T1000 (cell line): Measurements from ENCODE around the gene LAMA3.
A peak's percentile ranks its signal among the peaks of the same experiment; 100 is the strongest.

Experiments
- DNase-seq: peaks from one replicate; lab custom pipeline; 2025; ENCODE audit warnings: mixed read lengths; lab: John Stamatoyannopoulos, UW

The LAMA3 gene, protein sequence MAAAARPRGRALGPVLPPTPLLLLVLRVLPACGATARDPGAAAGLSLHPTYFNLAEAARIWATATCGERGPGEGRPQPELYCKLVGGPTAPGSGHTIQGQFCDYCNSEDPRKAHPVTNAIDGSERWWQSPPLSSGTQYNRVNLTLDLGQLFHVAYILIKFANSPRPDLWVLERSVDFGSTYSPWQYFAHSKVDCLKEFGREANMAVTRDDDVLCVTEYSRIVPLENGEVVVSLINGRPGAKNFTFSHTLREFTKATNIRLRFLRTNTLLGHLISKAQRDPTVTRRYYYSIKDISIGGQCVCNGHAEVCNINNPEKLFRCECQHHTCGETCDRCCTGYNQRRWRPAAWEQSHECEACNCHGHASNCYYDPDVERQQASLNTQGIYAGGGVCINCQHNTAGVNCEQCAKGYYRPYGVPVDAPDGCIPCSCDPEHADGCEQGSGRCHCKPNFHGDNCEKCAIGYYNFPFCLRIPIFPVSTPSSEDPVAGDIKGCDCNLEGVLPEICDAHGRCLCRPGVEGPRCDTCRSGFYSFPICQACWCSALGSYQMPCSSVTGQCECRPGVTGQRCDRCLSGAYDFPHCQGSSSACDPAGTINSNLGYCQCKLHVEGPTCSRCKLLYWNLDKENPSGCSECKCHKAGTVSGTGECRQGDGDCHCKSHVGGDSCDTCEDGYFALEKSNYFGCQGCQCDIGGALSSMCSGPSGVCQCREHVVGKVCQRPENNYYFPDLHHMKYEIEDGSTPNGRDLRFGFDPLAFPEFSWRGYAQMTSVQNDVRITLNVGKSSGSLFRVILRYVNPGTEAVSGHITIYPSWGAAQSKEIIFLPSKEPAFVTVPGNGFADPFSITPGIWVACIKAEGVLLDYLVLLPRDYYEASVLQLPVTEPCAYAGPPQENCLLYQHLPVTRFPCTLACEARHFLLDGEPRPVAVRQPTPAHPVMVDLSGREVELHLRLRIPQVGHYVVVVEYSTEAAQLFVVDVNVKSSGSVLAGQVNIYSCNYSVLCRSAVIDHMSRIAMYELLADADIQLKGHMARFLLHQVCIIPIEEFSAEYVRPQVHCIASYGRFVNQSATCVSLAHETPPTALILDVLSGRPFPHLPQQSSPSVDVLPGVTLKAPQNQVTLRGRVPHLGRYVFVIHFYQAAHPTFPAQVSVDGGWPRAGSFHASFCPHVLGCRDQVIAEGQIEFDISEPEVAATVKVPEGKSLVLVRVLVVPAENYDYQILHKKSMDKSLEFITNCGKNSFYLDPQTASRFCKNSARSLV (N-terminal part only)

DNA sequence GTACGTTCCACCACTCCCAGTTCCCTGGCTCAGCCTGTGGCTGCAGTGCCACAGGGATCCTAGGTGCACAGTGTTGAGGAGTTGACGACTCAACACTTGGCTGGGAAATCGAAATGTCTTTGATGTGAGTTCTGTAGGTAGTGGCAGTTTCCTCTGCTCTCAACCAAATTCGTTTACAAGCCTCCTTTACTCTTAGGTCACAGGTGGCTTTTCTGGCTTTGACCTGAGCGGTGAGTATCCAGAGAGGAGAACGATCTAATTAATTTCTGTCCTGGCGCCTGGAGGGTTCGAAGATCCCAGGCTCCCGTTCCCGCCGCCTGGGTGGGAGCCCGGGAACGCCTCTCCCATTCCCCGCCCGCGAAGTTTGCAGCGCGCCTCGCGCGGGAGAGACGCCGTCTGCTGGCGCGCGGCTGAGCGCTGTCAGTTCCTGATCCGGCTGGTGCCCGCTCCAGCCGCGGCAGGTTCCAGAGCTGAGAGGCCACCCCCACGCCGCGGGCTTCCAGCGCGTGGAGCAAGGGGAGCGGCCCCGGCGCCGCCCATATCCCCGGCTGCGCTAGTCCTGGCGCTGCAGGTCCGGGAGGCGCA lies at the start of gene LAMA3:
Gene LAMA3 (plus strand): TSS at position 423 of the 585 bp plus-strand sequence. CDS start 231 bp downstream, outside the sequence.
- peak; percentile 49 for DNase-seq

DNA sequence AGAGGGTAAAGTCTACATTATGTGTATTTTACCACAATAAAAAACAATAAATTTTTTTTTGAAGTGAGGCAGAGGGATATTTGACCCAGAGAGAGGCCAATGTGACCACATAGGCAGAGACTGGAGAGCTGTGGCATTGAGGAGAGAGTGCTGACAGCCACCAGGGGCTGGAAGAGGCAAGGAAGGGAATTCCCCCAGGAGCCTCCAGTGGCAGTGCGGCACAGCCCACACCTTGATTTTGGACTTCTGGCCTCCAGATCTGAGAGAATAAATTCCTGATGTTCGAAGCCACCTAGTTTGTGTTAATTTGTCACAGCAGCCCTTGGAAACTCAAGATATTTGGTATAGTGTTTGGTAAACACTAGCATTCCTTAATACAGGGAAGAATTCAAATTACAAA lies 49.2 kb upstream of the LAMA3 start:
- DNase-seq = no peak

DNA sequence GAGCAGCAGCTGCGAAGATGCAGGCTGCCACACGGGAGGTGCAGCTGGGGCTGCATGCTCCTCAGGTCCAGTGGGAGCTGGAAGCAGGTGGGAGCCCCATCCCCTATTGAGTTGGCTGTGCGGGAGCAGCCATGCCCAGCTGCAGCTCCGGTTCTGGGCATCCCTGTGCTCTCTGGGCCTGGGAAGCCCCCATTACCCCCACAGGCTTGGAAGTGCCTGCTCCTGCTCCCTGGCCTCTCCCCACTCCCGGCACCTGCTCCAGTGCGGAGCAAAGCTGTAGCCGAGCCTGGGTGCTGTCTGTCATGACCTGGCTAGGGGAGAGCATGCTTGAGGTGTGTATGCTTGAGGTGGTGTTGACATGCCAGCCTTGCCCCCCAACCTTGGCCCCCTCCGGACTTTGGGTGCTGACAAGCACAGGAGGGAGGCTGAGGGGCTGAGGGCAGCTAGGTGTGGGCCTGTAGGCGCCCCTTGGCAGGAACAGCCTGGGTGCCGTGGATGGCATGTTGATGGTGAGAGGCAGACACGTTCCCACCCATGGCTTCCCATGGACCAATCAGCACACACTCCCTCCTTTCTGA lies 48.0 kb upstream of the LAMA3 start:
- DNase-seq = no peak

DNA sequence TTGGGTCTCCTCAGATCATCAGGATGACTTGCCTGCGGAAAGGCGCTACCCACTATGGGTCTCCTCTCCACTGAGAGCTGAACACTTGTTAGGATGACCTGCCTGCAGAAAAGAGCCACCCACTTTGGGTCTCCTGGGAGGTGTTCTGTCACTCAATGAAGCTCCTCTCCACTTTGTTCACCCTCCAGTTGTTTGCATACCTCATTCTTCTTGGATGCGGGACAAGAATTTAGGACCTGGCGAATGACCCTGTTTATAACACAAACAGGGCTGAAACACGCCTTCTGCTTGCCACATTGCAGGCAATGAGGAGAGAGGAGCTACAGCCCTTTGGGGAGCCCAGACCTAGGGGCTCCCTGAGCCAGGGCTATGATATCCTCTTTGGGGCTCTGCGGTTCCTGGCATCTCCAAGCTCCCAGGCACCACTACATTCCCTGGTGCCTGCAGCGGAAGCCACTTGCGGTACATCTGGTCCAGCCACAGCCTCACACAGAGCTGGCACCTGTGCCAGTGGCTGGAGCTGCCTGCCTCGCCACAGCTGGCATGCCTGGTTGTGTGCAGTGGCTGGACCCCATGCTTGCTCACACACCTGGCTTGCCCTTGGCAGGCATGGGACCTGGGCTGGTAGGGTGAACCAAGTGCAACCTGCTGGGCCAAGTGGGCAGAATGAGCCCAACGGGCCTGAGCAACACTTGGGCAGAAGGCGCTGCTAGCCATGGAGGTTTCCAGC lies 47.2 kb upstream of the LAMA3 start:
- no peak for DNase-seq

DNA sequence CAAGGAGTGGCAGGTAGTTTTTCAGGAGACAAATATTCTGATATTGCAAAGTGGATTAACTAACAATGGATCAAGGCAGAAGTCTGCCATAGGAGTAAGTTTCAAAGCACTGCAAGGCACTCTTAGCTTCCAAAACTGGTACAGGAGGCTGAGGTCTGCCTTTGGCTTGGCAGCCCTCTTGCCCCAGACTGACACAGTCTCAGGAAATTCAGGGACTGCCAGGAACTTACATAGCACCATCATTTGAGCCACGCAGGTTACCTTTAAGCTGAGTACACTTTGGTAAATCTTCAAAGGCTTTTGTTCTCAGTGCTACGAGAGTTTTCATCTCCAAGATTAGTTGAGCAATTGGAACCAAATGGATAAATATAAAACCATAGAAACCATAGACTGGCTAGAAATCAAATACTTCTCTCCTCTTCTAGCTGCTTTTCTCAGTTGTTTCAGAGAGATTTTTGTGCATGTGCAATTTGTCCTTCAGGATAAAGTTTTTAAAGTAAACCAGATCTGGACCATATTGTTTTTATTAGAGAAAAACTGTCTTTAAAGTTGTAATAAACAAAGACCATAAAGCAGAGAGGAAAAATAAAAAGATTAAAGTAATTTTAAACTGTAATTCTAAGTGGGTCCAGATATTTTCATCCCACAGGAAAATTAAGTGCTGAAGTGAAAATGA lies 45.3 kb upstream of the LAMA3 start:
- DNase-seq = no peak

DNA sequence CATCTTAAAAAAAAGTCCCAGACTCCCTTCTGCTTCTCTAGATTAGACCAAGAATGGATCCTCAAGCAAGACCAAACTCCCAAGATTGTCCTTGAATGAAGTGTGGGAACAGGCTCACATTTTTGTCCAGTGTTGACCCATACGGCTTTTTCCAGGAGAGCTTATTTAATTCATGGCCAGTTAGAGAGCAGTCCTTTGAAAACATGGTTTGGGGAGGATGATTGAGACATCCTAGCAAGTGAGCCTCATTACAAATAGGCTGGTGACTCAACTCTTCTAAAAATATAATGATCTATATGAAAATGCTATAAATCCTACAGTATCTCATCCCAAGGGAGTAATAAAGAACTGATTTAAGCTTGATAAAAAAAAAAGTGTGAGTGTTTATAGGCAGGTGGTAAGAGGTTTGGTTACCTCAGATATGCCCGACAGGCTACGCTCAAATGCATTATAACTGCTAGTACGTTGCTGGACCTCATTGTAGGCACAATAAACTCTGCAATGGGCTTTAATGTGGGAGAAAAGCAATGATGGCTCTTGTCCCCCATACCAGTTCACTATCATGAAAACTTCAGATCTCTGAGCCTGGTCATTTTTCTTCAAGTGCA lies 43.6 kb upstream of the LAMA3 start:
- no peak for DNase-seq

DNA sequence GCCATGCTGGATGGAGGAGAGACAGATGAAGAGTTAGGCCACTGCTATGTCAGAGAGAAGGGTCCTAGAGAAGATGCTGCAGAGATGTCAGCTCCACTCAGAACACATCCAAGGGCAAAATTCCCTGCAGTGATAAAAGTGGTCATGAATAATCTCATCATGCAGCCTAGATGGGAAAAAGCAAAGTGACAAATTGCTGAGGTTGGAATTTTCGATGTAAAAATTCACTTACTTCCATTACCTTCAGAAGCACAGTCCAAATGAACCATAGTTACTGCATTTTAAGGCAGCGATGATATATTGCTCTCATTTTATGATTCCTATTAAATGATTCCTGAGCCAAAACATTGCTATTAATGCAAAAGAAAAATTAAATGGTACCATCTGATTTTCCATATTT lies 43.0 kb upstream of the LAMA3 start:
- no peak for DNase-seq

DNA sequence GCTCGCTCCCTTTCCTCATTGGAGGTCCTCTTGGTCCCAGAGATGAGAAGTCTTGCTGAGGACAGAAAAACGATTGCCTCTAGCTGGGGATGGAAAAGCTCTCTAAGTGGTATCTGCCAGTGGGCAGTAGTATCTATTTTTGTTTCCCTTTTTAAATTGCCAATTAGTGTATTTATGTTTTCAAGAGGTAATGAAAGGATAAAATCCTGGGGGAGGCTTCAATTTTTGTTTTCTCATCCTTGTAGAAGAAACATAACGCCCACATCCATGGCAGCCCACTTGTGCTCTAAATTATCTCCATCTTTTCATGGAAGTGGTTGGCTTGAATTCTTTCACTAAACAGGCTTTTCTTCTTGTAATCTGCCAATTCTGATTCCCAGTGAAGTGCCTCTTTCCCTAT lies 40.8 kb upstream of the LAMA3 start:
- DNase-seq = no peak

DNA sequence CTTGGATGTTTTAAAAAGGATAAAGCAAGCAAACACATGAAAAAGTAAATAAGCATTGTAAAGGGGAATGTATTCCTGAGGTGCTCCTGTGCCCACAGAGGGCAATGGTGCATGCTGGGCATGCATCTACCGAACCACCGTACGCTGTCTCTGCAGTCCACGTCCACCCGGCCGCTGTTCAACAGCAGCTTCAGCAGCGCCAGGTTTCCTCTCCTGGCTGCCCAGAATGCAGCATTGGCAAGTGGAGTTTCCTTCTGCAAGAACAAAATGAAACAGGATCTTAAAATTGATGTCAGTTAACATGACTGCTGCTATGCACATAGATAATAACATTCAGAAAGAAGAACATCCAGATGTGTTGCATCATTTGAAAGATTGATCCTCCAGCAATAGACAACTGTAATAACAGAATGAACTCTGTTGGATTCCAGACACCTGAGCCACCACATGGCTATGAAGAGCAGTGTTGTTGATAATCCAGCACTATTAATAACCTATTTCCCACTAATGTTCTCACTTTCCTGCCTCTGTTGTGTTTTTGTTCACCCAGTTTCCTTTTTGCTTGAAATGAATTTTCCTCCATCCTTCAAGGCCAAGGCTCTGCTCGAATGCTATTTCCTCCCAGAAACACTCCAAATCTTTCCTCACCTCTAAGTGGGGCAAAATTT lies 40.2 kb upstream of the LAMA3 start:
- no peak for DNase-seq

DNA sequence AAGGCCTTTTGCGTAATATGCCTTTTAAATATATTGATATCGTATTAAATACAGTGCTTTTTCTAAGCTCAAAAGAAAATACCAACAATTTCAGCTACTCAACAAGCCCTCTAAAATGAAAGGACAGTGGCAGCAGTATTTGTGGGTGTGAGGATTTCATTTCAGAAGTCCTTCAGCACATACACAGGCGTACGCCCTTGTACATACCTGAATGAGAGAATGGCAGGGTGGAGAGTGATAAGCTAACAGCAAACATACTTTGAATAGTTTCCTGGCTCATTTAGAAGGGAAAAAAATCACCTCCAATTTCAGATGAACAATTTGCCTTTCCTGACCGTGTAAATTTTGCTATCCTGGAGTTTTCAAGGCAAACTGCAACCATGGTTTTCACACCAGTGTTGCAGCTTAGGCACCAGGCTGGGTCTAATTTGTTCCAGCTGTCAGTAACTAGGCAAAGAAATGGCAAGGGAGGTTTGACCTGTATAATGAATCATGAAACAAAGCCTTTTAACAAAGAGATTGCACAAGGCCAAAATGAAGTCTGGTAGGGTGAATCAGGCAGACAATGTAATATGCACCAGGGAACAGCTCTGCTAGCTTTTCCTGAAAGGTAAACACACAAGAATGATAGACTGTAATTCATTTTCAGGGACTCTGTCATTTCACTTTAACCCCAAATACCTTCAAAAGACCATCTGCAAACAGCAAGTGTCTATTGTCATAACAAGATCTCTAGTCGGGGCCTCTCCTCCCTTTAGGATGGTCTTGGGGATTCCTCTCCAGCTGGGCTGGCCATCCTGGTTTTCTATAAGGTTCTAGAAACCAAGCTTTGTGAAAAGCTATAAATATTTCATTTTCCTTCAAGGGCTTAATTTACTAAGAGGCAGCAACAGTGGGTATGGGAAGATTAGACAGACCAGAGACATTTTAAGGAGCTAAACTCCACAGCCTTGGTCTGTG lies 38.0 kb upstream of the LAMA3 start:
- DNase-seq = no peak

DNA sequence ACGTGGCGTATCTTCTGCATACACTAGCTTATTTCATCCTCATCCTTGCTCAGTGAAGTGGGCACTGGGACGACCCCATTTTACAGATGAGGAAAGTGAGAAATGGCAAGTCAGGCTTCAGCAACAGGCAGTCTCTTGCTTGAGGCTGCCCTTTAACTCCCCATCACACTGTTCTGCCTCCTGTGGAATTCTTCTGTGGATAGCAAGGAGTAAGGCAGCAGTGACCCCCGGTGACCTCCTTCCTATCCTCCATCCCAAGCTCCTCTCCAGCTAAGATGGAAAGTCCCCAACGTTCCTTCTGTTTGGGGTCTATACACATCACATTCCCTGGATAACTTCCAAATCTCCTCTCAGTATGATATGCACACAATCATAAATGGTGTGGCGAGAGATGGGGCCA lies 37.0 kb upstream of the LAMA3 start:
- no peak for DNase-seq

DNA sequence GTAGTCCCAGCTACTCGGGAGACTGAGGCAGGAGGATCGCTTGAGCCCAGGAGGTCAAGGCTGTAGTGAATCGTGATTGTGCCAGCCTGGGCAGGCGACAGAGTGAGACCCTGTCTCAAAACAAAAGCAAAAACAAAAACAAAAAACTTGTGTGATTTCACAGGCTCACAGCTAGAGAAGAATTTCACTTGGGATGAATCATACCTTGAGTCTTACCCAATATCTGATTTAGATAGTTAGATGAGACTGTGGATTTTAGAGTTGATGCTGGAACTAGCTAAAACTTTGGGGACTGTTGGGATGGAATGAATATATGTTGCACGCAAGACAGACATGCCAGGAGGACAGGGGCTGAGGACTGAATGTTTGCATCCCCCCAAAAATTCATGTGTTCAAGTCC lies 31.0 kb upstream of the LAMA3 start:
- DNase-seq = no peak

DNA sequence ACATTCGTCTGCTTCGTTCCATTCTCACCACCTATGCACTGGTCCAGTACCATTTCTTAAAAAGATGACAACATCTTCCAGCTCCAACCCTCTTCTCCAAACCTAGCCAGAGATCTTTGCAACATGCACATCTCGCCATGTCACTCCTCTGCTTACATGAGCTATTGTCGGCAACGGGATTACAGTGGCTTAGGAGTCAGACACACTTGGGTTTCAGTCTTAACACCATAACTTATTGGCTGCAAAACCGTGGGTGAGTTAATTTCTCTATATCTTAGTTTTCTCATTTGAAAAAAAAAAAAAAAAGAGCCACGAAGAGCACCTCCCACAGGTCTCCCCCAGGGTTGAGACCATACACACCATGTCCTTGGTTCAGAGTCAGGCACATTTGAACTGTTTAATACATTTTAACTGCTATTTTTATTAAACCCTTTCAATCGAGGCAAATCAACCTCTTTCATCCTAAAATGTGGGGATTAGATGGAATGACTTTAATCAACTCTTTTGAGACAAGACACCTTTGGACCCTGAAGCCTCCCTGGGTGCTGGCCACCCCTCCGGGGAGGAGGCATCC lies 27.4 kb upstream of the LAMA3 start:
- no peak for DNase-seq

DNA sequence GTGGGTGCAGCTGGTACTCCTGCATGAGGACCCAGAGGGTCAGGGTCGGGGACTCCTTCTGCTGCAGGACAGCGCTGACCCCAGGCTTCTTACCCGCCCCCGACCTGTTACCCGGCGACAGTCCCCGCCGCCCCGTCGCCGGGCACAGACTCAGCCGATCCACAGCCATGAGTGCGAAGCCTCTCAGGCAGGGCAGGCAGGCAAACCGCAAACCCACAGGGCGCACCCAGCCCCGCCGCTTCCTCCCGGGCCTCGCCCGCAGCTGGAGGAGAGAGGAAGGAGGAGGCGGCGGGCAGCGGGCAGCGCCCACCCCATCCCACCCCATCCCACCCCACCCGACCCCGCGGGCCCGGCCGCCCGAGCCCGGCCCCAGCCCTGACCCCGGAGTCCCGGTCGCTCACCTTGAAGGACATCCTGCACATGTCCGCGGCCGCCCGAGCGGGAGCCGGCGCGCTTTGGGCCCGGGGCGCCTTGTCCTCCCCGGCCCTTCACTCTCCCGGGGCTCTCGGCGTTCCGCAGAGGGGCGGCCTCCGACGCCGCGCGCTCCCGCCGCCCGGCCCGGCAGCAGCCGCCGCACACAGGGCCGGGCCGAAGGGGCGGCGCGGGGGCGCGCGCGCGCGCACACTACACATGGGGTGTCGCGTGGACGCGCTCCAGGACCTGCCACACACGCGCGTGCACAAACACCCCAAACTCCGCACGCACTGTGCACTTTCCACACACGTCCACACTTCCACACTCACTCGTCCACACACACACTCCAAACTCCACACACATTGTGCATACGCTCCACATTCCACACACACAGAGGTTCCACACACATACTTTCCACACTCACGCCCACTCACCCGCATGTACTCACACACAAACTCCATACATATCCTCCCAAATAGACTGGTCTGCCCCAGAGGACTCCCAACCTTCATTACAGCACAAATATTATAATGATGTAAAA lies 26.7 kb upstream of the LAMA3 start, which contains the start of gene ANKRD29:
Gene ANKRD29 (minus strand): TSS at position 603 of the 955 bp plus-strand sequence. CDS start 181 bp downstream, at position 422.
- DNase-seq = no peak

DNA sequence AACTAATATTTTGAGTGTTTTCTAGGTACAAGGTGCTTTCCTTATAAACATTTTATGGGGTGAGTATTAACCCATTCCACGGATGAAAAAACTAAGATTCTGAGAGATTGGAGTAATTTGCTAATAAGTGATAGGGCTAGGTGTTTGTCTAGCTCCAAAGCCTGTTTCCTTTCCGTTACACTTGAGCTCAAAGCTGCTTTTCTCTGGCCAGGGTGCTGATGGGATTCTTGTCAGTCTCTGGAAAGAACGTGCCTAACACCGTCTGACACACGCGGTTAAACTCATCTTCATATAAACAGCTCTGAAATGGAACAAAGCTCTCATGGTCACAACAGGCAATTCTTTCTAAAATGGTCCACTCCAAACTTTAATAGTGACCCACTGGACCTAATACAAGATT lies 24.6 kb upstream of the LAMA3 start:
- no peak for DNase-seq

DNA sequence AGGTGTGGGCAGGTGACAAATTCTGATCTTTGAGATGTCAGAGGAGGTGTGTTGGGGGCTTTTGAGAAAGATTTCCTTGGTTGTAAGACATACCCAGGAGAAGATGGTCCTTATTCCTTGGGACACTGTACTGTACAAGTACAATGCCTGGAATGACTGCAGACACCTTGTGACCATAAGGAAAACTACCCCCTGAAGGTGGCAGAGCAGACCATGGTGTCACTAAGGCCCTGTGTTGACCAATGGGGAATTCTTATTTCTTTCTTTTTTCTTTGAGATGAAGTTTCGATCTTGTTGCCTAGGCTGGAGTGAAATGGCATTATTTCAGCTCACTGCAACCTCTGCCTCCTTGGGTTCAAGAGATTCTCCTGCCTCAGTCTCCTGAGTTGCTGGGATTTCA lies 22.1 kb upstream of the LAMA3 start:
- no peak for DNase-seq
